Measurements from ENCODE around the gene GABRR2.
"Not testable (repeated sequence)": the region's sequence is repeated elsewhere in the genome, so short reads cannot be mapped to it uniquely, and the experiment has no call there.

The GABRR2 gene

DNA sequence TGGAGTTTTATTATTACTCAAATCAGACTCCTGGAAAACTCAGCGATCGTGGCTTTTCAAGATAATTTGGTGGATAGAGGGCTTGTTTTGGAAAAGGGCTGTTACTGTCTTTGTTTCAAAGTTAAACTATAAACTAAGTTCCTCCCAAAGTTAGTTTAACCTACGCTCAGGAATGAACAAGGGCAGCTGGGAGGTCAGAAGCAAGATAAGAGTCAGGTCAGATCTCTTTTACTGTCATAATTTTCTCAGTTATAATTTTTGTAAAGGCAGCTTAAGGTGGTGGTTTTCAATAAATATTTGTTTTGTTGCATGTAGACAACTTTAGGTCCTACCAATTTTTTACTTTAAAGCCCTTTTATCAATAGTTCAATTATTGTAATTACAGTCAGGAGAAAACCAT lies 9.2 kb upstream of the GABRR2 start:
- no peak for DNase-seq (ENCODE audit: low read depth, low spot score)

GRCh38 chr6:89323511-89323971 lies 8.4 kb upstream of the GABRR2 start:
- no peak for DNase-seq (ENCODE audit: low read depth, low spot score)

GRCh38 chr6:89321131-89321970 lies 6.3 kb upstream of the GABRR2 start:
- DNase-seq (ENCODE audit: low read depth, low spot score) = no peak

DNA sequence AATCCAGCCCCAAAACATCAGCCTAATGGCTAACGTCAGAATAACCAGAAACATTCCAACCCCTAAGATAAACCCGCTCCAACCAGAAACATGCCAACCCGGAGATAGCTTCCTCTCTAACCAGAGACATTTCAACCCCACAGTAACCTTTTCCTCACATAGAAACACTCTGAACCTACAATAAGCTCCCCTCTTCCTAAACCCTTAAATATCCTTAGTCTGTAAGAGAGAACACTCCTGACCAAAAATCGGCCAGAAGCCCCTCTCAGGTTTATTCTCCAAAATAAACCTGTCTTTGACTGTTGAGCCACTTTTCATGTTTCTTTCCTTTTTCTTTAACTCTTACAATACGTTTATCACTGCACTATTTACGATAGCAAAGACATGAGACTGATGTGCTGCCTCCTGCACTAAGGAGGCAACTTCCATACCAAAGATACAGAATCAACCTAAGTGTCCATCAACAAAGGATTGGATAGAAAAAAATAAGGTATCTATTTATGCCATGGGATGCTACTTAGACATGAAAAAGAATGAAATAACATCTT lies 5.0 kb upstream of the GABRR2 start:
- DNase-seq (ENCODE audit: low read depth, low spot score) = no peak

DNA sequence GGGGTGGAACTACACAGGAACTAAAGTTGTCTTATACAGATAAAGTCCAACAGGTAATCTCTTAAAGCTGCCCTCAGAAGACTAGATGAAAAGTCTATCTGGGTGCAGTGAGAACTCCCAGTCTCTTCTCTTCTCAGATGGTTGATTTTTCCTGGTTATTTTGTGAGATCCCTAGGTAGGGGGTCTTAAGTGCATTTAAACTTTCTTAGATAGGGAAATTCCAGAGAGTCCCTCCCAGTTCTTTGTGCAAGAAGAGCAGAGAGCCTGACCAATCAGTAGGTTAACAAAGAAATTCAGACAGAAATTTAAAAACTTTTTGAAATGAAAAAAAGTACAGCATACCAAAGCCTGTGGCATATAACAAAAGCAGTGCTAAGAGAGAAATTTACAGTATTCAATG lies 2.0 kb upstream of the GABRR2 start:
- DNase-seq (ENCODE audit: low read depth, low spot score) = no peak

- no peak for DNase-seq (ENCODE audit: low read depth, low spot score)
Measured at GRCh38 chr6:89314692-89315091, 407 bp downstream of the GABRR2 start.

- no peak for DNase-seq (ENCODE audit: low read depth, low spot score)
Measured at GRCh38 chr6:89313006-89313405, 2.1 kb downstream of the GABRR2 start.

GRCh38 chr6:89311853-89312531 lies 3.1 kb downstream of the GABRR2 start:
- DNase-seq (ENCODE audit: low read depth, low spot score) = peak; percentile 22

- no peak for DNase-seq (ENCODE audit: low read depth, low spot score)
Measured at GRCh38 chr6:89311530-89311852, 3.6 kb downstream of the GABRR2 start.

GRCh38 chr6:89310929-89311328 lies 4.2 kb downstream of the GABRR2 start:
- no peak for DNase-seq (ENCODE audit: low read depth, low spot score)

DNA sequence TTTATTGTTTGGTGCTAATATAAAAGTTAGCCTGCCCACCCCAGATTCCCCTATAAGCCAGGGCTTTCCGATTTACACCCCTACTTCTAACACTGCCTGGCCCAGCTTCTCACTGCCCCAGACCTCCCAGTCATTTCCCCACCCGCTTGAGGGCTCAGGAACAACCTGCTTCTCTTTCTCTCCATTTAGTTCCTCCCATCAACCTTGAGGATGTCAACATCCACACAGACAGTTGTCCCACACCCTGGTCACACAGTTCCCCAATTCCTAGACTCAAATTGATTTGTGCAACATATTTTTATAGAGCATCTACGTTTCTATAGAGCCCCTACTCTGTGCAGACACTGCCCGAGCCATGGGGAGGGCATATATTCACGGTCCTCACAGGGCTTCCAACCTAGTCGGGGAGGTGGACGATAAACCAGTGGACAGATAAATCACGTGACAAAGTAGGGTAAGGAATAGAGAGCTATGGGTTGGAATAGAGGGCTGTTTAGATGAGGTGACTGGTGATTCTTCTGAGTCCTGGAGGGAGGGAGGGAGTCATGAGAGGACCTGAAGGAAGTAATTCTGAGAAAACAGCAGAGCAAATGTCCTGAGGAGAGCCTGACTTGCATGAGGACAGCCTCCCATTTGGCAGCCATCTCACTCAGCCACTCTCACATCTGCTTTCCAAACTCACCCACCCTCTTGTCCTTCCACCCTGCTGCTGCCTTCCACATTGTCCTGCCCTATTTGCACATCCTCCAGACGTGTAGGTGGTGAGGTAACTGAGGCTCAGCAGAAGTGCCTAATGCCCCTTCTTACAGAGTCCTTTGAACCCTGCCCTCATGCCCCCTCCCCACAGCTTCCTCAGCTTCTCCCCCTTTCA lies 6.3 kb downstream of the GABRR2 start:
- DNase-seq (ENCODE audit: low read depth, low spot score) = no peak

GRCh38 chr6:89304517-89304916 lies 10.6 kb downstream of the GABRR2 start:
- not testable (repeated sequence) for DNase-seq (ENCODE audit: low read depth, low spot score)

DNA sequence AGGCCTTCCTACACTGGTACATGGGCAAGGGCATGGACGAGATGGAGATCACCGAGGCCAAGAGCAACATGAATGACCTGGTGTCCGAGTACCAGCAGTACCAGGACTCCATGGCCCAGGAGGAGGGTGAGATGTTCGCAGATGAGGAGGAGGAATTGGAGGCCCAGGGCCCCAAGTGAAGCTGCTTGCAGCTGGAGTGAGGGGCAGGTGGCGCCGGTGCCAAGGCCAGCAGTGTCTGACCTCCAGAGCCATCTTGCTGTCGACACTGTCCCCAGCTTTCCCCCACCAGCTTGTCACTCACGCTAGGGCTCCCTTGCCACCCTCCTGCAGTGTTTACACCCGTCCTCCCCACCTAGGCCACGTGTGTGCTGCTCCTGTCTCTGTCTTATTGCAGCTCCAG lies 12.2 kb downstream of the GABRR2 start:
- DNase-seq (ENCODE audit: low read depth, low spot score) = no peak

DNA sequence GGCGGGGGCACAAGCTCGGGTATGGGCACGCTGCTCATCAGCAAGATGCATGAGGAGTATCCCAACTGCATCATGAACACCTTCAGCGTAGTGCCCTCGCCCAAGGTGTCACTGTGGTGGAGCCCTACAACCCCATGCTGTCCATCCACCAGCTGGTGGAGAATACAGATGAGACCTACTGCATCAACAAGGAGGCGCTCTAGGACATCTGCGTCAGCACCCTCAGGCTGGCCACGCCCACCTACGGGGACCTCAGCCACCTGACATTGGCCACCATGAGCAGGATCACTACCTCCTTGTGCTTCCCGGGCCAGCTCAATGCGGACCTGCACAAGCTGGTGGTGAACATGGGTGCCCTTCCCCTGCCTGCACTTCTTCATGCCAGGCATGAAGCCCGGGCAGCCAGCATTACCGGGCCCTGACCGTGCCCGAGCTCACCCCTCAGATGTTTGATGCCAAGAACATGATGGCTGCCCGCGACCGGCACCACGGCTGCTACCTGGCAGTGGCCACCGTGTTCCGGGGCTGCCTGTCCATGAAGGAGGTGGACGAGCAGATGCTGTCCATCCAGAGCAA lies 12.8 kb downstream of the GABRR2 start:
- DNase-seq (ENCODE audit: low read depth, low spot score) = no peak

GRCh38 chr6:89301586-89302194 lies 13.4 kb downstream of the GABRR2 start:
- no peak for DNase-seq (ENCODE audit: low read depth, low spot score)

- no peak for DNase-seq (ENCODE audit: low read depth, low spot score)
Measured at GRCh38 chr6:89299466-89299850, 15.6 kb downstream of the GABRR2 start.

DNA sequence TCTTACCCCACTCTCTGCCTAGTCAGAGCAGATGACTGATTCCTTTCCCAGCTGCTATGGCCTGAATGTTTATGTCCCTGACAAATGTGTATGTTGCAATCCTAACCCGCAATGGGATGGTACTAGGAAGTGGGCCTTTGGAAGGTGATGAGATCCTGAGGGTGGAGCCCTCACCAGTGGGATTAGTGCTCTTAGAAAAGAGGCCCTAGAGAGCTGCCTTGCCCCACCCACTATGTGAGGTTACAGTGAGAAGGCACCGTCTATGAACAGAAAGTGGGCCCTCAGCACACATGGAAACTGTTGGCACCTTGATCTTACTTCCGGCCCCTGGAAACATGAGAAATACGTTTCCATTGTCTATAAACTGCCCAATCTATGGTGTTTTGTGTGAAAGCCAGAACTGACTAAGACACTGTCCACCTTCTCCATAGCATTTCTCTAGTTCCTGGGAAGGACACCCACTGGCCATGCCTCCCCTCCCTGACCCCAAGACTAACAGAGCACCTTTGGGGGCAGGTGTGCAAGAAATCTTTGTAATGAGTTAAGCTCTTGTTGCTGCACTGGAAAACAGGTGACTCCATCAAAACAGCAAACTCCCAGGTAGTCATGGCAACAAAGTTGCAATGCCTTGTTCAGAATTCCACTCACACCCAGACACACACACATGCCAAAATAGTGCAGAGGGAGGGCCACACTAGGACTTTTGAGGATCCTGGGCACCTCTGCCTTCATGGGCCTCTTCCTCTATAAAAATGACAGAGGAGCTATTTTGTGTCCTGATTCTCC lies 16.2 kb downstream of the GABRR2 start:
- DNase-seq (ENCODE audit: low read depth, low spot score) = no peak

DNA sequence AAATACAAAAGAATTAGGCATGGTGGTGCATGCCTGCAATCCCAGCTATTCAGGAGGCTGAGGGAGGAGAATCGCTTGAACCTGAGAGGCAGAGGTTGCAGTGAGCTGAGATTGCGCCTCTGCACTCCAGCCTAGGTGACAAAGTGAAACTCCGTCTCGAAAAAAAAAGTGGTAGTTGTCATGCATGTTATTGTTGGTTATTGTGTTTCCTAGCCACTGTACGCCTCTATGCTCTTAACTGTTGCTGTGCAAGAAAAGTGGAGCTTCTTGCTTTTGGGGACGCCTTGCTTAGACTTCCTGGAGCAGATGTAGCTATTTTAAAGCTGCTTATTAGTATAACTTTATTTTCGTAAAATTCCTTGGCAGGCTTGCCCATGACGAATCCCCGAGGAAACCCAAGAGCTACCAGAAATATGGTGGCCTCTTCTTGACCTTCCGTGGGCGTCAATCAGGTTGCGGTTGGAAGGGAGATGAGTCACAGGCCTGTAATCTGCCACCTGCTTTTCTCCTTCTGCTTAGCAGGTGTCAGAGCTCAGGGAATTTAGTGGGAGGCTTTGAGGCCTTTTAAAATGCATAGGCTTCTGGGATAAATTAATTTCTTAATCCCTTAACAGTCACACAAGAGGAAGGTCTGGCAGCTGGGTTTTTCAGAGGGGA lies 17.3 kb downstream of the GABRR2 start:
- DNase-seq (ENCODE audit: low read depth, low spot score) = peak; percentile 38

- no peak for DNase-seq (ENCODE audit: low read depth, low spot score)
Measured at GRCh38 chr6:89295981-89296380, 19.1 kb downstream of the GABRR2 start.

GRCh38 chr6:89295116-89295515 lies 20.0 kb downstream of the GABRR2 start:
- DNase-seq (ENCODE audit: low read depth, low spot score) = not testable (repeated sequence)

Measured in brain pericyte (primary cell).